GM19023 (cell line): ENCODE results near the gene CPNE1.

Source experiments
- ATAC-seq: cut with Tn5 transposase; IDR thresholded peaks from one replicate; pipeline ENCODE4 v1.9.1; 2021; ENCODE audit warnings: mild to moderate bottlenecking, moderate library complexity; ENCODE audit not compliant: unreplicated experiment

CPNE1 gene

DNA sequence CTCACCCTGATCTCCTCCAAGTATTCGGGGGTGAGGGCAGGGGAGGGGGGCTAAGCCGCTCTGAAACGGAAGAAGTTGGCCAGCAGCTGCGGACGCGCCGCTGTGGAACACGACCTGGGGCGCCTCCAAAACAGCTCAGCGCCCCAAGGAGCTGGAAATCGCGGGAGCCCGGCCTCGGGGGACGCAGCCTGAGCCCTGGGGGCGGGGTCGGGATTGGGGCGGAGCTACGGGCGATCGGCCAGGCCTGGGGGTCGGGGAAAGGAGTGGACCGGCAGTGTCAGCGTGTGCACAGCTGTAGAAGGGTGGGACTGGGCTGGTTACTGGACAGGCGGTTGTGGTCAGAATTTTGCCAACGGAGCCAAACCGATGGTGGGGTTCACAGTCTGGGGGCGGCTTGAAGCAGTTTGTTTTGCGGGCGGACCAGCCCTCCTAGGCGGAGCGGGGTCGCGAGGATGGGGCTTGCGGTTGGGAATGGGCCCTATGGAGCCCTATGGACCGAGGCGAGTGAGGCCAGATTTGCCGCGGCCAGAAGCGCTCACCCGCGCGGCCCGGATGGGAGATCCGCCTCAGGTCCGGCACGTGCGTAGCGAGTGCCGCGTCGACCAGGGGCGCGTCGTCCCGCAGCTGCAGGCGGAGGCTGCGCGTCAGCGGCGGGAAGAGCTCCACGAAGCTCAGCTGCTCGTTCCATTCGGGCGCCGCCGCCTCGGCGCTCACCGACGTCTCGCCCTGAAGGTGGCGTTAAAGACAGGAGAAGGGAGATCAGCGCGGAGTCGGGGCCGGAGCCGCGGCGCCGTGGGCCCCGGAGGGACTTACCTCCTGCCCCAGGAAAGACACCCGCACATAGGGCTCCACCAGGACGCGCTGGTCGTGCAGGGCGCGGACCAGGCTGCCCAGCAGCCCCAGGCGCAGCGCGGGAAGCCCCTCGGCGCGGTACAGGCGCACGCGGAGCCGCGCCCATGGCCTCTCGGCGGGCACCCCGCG lies 63.4 kb downstream of the CPNE1 start:
- no peak for ATAC-seq

DNA sequence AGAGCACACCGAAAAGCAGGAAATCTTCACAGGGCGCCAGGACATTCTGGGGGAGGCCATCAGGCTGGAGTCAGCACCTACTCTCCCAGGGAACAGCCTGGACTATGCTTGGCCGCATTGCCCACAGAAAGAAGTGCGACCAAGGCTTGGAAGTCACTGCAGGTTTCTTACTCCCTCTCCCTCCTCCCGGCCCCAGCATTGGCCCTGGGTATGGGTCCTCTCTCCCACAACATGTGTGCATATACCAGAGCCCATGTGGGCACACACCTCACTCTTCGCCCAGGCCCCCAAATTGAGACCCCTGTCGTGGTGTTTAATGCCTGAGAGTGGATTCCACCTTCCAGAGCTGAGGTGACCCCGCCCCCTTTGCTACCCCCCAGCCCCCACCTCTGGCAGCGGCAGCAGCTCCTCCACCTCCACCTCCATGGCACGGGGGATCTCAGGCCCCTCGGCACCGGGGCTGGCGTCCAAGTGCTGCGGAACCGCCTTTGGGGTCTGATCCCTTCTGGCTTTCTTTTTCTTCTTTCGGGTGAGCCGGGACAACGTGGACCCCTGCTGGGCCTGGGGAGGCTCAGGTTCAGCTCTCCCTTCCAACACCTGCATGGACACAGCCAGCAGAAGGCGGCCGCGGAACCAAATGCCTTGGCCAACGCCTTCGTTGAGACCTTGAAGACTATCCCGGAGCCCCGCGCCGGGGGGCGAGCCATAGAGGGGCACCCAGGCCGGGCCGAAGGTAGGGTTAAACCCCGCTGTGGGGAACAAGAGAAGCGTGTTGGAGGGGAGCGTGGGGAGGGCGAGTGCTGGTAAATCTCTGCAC lies 64.3 kb downstream of the CPNE1 start:
- no peak for ATAC-seq

DNA sequence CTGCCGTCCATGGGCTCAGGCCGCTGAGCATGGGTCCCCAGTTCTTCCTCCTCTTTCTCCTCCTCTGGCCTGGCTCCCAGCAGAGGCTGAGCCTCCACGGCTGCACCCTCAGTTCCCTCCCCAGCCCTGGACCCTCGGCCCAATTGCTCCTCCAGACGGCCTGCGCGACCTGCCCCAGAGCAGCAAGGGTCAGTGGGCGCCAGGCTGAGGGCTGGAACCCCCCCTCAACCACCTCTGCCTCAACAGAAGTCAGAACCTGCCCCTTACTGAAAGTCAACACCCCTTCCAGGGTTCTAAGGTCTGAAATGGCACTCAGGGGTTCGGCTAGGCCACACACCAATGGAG lies 65.0 kb downstream of the CPNE1 start:
- ATAC-seq: no peak

- no peak for ATAC-seq
Observed at GRCh38 chr20:35598899-35599775, 65.6 kb downstream of the CPNE1 start.

DNA sequence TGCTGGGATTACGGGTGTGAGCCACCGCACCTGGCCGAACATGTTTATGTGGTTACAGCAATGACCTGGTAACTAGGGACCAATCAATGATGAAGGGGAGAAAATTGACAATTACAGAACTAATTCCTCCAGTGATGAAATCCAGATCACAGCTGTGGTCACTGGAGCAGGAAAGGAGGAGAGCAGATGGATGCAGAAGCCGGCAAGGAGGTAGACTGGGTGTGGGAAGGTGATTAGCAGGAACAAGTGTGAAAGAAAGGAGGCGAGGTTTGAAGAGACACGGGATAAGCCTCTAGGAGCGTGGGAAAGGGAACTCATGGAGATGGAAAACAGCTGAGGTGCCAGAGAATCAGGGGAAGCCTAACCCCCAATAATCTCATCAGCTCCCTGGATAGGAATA lies 66.2 kb downstream of the CPNE1 start:
- no peak for ATAC-seq

DNA sequence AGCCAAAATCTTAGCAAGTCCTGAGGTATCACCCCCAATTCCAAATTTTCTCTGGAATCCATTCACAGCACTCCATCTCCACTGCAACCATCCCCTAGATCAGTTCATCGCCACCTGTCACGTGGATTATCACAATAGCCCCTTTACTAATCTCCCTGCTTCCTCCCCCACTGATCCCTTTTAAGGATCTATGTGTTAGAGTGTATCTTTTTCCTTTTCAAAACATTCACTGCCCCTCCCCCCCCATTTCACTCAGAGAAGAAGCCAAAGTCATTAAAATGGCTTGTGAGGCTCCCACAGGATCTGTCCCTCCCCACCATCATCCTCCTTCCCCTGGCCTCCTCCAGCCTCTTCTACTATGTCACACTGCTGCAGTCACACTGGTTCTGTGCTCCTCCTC lies 67.5 kb downstream of the CPNE1 start:
- no peak for ATAC-seq

DNA sequence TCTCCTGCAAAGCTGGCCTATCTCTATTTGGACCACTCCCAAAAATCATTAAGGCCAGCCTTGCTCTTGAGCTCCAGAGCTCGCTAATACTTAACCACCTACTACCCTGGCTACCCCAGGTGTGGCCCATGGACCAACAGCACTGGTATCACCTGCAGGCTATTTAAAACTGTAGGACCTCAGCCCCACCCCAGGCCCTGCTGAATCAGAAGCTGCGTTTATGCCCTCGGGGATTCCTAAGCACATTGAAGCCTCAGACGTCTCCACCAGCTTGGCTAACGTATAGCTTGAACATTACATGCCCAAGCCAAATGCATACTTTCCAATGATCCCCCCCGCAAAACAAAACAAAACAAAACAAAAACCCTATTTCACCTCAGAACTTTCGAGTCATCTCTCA lies 68.8 kb downstream of the CPNE1 start:
- no peak for ATAC-seq

DNA sequence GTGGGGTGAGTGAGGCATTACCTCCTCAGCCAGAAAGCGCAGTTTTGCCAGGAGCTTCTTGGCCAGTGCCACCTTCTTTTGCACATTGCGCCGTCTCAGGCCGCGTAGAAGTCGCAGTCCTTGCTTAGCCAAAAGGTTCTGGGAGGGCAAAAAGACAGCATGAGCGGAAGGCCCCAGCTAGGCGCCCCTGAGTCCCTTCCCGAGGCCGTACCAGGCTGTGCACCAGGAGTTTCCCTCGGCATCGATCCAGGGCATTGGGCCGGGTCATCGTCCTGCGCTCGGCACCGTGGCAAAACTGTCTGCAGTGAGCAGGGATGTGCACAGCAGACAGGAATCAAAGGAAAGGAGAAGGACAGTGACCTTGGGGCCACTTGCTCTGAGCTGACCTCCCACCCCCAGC lies 69.2 kb downstream of the CPNE1 start:
- no peak for ATAC-seq

DNA sequence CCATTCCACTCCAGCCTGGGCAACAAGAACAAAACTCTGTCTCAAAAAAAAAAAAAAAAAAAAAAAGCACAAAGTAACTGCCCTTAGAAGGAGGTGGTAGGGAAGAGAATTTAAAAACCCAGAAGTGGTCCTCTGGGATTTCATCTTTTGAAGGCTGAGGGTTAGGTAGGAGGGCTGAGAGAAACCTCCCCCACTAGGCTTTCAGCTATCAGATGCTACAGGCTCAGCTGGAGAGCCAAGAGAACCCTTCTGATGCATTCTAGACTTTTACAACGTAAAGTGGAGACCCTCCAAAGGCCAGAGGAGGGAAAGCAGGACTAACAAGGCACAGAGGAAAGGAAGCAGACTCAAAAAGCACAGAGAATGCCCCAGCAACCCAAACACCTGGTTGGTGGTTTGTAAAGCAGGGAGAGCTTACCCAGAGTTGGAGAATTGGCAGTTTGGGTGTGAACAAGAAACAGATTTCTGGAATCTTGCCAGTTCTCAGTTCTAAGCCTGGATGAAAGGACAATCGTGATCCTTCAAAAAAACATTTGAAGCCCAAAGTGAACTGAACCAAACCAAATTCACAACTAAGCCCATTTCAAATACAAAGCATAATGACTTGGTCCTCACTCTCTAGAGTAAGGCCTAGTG lies 72.2 kb downstream of the CPNE1 start:
- no peak for ATAC-seq

DNA sequence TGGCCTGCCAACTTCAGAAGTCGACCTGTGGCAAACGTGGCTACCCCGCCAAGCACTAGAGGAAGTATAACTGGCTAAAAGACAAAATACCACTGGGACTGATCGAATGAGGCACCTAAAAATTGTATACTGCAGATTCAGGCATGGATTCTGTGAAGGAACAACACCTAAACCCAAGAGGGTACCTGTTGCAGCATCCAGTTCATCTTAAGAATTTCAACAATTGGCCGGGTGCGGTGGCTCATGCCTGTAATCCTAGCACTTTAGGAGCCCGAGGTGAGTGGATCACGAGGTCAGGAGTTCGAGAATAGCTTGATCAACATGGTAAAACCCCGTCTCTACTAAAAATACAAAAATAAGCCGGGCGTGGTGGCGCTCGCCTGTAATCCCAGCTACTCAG lies 76.3 kb downstream of the CPNE1 start:
- no peak for ATAC-seq

DNA sequence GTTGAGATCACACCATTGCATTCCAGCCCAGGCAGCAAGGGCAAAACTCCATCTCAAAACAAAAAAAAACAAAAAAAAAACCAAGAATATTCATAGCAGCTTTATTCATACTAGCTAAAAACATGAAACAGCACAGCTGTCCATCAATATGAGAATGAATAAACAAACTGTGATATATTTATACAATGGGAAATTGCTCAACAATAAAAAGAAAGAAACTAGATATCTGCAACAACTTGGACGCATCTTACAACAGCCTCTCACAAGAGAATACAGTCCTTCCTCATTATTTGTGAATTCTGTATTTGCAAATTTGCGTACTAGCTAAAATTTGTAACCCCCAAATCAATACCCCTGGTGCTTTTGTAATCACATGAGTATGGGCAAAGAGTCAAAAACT lies 77.3 kb downstream of the CPNE1 start:
- no peak for ATAC-seq

DNA sequence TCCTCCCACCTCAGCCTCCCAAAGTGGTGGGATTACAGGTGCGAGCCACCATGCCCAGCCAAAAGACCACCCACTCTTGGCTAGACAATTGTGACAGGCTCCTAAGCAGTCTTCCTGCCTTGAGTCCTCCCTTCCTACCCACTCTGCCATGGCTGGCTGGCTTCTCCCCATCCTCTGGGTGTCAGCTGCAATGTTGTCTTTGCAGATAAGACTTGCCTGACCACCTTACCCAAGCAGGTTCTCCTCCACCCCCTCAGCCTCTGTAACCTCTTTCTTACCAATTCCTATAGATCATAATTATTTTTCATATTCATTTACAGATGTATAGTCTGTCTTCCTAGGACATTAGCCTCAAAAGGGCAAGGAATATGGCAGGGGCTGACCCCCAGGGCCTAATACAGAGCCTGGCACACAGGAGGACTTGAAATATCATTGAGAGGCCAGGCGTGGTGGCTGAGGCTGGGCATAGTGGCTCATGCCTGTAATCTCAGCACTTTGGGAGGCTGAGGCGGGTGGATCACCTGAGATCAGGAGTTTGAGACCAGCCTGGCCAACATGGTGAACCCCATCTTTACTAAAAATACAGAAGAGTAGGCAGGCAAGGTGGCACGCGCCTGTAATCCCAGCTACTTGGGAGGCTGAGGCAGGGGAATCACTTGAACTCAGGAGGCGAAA lies 77.8 kb downstream of the CPNE1 start:
- no peak for ATAC-seq

GRCh38 chr20:35583636-35584560 lies 80.8 kb downstream of the CPNE1 start:
- ATAC-seq: no peak

DNA sequence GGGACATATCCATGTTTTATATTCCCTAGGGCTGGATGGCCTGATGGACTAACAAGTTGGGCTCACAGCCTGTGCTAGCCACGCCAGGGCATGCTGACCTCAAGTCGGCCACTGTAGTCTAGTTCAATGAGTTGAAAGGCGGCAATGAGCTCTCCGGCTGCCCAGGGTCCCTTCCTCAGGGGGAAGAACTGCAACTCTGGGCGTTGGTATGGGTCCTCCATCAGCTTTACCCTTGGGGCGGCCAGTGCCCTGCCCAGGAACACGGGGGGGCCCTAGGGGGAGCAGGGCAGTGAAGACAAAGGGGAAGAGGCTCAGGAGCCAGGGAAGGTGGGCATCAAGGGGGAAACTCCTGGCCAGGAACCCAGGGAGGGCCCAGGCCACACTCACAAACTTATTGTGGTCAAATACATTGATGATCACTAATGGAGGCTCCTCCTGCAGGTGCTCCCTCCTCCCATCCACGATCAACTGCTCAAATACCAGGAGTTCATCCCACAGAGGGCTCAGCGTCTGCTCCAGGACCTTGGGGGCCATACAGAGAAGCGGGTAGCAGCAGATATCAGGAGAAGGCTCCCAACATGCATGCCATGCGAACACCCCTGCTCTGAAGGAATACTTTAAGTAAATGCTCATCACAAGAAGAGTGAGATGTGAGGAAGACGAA lies 81.8 kb downstream of the CPNE1 start:
- no peak for ATAC-seq

- no peak for ATAC-seq
Observed at GRCh38 chr20:35582131-35582530, 82.6 kb downstream of the CPNE1 start.

DNA sequence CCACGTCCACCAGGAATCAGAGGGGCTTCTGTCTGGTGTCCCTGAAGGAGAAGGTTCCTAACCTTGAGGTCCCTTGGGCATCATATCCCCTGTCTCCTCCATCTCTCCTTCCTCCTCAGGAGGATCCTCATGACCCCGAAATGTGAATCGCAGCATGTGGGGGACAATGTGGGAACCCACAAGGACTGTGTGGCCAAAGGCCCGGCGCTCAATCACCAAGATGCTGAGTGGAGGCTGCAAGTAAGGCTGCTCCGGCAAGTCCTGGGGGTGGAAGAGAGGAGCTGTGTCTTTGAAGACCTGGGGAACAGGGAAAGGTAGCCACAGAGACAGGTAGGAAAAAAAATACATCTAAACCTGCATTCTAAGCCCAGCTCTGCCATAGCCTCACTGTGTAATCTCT lies 85.5 kb downstream of the CPNE1 start:
- ATAC-seq: no peak

DNA sequence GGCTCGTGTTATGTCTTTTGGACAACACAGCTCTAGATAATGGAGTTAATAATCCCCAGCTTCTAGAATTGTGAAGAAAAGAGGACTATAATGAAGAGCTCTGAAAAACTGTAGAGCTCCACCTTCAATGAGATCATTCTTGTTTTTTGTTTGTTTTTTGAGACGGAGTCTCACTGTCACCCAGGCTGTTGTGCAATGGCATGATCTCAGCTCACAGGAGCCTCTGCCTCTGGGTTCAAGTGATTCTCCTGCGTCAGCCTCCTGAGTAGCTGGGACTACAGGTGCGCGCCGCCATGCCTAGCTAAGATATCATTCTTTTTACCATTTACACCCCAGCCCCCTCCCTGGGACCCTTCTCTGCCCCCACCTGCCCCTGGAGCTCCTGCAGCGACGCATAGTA lies 86.2 kb downstream of the CPNE1 start:
- no peak for ATAC-seq

- no peak for ATAC-seq
Observed at GRCh38 chr20:35576816-35577215, 87.9 kb downstream of the CPNE1 start.
